ENCODE data around the gene IQSEC1.

The IQSEC1 gene

GRCh38 chr3:13049400-13049799 lies 23.8 kb downstream of the IQSEC1 start:
- no peak for DNase-seq (ENCODE audit: low read depth in 2 of 2)

- no peak for DNase-seq (ENCODE audit: low read depth in 2 of 2)
Observed at GRCh38 chr3:13047296-13048165, 25.7 kb downstream of the IQSEC1 start.

- DNase-seq (ENCODE audit: low read depth in 2 of 2): no peak
Observed at GRCh38 chr3:13046569-13047274, 26.5 kb downstream of the IQSEC1 start.

GRCh38 chr3:13045904-13046568 lies 27.2 kb downstream of the IQSEC1 start:
- no peak for DNase-seq (ENCODE audit: low read depth in 2 of 2)

- no peak for DNase-seq (ENCODE audit: low read depth in 2 of 2)
Observed at GRCh38 chr3:13045241-13045903, 27.9 kb downstream of the IQSEC1 start.

GRCh38 chr3:13044496-13045240 lies 28.6 kb downstream of the IQSEC1 start:
- no peak for DNase-seq (ENCODE audit: low read depth in 2 of 2)

GRCh38 chr3:13043656-13044055 lies 29.6 kb downstream of the IQSEC1 start:
- DNase-seq (ENCODE audit: low read depth in 2 of 2): no peak

- no peak for DNase-seq (ENCODE audit: low read depth in 2 of 2)
Observed at GRCh38 chr3:13042715-13043271, 30.4 kb downstream of the IQSEC1 start.

- no peak for DNase-seq (ENCODE audit: low read depth in 2 of 2)
Observed at GRCh38 chr3:13042127-13042701, 31.0 kb downstream of the IQSEC1 start.

GRCh38 chr3:13041113-13041776 lies 32.0 kb downstream of the IQSEC1 start:
- DNase-seq (ENCODE audit: low read depth in 2 of 2): no peak

- DNase-seq (ENCODE audit: low read depth in 2 of 2): peak in 1 of 2 experiments; percentile 15
Observed at GRCh38 chr3:13040361-13041074, 32.7 kb downstream of the IQSEC1 start.

GRCh38 chr3:13039213-13039896 lies 33.9 kb downstream of the IQSEC1 start:
- no peak for DNase-seq (ENCODE audit: low read depth in 2 of 2)

- no peak for DNase-seq (ENCODE audit: low read depth in 2 of 2)
Observed at GRCh38 chr3:13037458-13038117, 35.6 kb downstream of the IQSEC1 start.

- DNase-seq (ENCODE audit: low read depth in 2 of 2): no peak
Observed at GRCh38 chr3:13034861-13035260, 38.4 kb downstream of the IQSEC1 start.

- no peak for DNase-seq (ENCODE audit: low read depth in 2 of 2)
Observed at GRCh38 chr3:13034109-13034800, 39.0 kb downstream of the IQSEC1 start.

- no peak for DNase-seq (ENCODE audit: low read depth in 2 of 2)
Observed at GRCh38 chr3:13032206-13032605, 41.0 kb downstream of the IQSEC1 start.

- DNase-seq (ENCODE audit: low read depth in 2 of 2): no peak
Observed at GRCh38 chr3:13031621-13032020, 41.6 kb downstream of the IQSEC1 start.

GRCh38 chr3:13030684-13031083 lies 42.5 kb downstream of the IQSEC1 start:
- DNase-seq (ENCODE audit: low read depth in 2 of 2): no peak

Measured in stimulated activated CD4-positive, alpha-beta T cell treated with anti-CD3 and anti-CD28 coated beads, Interleukin-12 subunit alpha, Interleukin-12 subunit beta, amount 100 ng/mL, for 24 hours (primary cell).